ENCODE measurements around the gene PRKD1.

DNA sequence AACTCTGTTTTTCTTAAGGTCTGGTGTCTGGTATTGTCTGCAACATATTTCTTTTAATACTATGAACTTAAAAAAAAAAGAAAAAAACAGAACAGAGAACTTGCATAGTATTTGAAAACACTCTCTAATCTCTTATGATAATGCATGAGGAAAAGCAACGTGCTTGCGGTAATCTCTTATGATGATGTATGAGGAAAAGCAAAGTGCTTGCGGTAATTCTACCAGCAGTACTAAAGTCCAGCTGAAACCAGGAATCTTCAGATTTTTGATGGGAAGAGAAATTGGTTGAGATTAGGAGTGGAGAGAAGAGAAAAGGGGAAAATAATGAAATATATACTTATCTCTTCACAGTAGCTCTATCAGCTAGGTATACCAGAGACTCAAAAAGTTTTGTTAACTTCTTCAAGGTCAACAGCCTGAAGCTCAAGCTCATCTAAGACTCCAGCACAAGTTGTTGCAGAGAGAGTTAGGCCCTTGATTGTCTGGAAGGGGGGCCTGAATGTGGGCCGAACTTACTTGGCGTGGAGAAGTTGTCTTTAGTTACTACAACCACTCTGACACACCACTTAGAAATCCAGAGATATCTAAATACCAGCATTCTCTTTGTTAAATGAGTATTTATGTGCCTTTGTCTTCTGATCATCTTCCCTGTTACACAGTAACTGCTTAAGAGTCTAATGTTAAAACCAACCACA is 240.4 kb downstream of the PRKD1 start:
- no peak for TF ChIP-seq ELF4 (IDR thresholded peaks at IDR 0.05)
- no peak for TF ChIP-seq FOXM1 (IDR thresholded peaks at IDR 0.05; ENCODE audit: borderline replicate concordance)
- TF ChIP-seq FOXK2 (IDR thresholded peaks at IDR 0.05) = no peak
- no peak for TF ChIP-seq ARNT (IDR thresholded peaks at IDR 0.05)
- TF ChIP-seq, protein P1, sequence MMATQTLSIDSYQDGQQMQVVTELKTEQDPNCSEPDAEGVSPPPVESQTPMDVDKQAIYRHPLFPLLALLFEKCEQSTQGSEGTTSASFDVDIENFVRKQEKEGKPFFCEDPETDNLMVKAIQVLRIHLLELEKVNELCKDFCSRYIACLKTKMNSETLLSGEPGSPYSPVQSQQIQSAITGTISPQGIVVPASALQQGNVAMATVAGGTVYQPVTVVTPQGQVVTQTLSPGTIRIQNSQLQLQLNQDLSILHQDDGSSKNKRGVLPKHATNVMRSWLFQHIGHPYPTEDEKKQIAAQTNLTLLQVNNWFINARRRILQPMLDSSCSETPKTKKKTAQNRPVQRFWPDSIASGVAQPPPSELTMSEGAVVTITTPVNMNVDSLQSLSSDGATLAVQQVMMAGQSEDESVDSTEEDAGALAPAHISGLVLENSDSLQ (IDR thresholded peaks at IDR 0.05) = no peak

All from HEK293T (cell line).